Erythroblast (primary cell): ENCODE data around the gene SSTR3.

Source experiments
- GATA1 ChIP-seq: IDR thresholded peaks from 2 replicates; pipeline ENCODE4 v1.6.1; 2011; ENCODE audit warnings: low read depth, mild to moderate bottlenecking, control low read depth, low read length, moderate library complexity
- POLR2A ChIP-seq: IDR thresholded peaks from 2 replicates; pipeline ENCODE4 v1.6.1; 2011; ENCODE audit warnings: mild to moderate bottlenecking, low read length

DNA sequence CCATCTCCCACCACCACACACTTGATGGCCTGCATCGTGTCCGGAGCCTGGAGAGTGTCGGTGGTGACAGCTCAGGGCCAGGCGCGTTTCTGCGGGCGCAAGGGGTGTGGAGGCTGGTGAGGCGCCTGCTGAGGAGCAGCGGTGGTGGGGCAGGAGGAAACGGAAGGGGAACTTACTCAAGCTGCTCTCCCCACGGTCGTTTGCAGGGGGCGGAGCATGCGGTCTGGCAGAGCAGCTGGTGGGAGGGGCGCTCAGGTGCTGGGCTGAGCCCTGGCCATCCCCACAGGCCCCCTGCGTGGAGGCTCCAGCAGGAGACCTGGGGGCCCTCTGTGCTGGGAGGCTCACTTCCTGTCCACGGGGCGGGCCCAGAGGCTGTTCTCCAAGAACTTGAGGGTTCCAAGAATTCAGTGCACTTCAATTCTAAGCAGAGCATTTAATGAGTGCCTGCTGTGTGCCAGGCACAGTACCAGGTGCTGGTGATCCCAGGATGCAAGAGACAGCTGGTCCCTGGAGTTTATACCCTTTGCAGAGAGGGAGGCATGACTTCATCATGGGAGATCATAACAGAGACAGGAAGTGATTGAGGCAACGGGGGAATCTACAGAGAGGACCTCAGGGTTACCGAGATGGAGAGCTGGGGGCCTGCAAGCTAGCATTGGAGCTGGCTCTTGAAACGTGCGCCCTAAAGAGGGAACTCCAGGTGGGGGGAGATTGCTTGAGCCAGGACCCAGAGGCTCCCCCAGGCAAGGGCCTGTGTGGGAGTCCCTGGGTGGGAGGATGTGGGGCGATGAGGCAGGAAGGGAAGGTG, 32.0 kb upstream of the SSTR3 start, which contains the start of gene RAC2:
- TF ChIP-seq POLR2A (peak; percentile 89), GATA1 (no peak)
